Dedifferentiated amniotic fluid mesenchymal stem cell (primary cell): ENCODE measurements around the gene ARHGDIB.

Experiments used
- DNase-seq: peaks from one replicate; pipeline ENCODE4 v3.0.0-alpha.2; 2016; ENCODE audit errors: extremely low spot score

Gene ARHGDIB

DNA sequence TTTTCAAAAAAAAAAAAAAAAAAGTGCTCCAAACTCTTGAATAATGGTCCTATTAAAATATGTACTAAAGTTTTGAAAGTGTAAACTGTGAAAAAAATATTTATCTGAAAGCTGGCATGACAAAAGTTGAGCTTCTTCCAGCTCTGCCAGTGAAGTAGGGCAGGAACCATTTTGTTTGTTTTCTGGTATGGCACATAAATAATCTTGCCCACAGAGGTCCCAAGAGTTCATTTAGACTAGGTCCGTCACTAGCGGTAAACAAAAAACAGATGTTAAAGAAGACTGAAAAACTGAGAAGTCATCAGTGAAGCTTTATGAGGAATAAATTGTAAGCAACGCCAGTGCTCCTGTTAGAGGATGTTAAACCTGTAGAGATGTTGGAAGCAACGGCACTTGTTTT lies 30.0 kb downstream of the ARHGDIB start:
- no peak for DNase-seq

DNA sequence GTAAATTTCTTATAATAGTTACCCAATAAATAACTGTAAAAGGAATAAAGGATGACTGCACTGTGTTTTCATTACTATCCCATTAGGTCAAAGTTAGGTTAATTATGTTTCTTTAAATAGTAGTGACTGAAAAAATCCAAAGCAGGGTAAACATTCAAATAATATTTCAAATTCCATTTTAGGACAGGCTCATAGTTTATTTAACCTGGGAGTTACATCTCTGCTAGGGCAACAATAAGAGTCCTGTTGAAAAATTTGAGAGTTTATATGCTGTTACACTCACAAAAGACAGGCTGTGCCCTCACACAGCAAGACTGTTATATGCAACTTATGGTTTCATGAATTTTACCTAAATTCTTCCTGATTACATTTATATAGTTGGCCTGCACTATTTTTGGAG lies 31.1 kb downstream of the ARHGDIB start:
- DNase-seq, result no peak

DNA sequence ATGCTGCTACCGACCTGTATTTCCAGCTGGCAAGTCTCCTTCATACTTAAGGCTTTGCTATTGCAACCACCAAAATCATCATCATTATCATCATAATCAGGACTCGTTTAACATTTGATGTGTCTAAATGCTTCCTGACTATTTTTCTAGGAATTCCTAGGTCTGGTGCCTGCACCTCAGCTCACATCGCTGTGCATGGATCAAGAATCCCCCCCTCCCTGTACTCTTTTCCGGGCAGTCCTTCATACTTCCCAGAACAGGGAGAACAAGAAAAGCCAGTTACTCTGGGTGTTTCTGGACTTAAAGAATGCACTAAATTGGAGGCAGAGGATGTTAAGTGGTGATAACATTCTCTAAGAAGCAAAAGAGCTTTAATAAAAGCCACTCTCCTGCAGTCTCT lies 32.5 kb downstream of the ARHGDIB start:
- DNase-seq, result no peak

DNA sequence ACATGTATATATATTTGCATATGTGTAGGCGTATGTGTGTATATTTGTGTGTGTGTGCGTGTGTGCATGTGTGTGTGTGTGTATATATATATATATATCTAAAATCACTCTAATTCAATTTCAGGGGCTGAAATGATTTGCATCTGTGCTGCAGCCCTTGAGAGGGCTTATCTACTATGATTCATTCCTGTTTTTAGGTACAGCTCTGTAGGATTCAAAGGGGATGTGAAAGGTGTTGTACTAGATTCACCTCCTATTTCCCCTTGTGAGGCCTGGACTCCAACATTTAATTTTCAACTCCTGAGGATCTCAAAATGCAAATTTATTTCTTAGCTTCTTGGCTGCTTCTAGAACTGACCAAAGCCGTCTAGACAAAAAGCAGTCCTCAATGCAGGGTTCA lies 34.1 kb downstream of the ARHGDIB start:
- DNase-seq, result no peak

DNA sequence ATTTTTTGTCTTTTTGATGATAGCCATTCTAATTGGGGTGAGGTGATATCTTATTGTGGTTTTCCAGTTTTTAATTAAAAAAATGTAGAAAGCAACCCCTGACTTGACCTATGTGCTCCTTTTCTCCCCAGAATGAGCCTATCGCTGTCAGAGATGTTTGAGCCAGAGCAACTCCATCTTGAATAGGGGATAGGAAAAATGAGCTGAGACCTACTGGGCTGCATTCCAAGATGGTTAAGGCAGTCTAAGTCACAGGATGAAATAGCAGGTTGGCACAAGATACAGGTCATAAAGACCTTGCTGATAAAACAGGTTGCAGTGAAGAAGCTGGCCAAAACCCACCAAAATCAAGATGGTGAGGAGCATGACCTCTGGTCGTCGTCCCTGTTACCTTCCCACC lies 36.9 kb downstream of the ARHGDIB start:
- DNase-seq, result no peak

DNA sequence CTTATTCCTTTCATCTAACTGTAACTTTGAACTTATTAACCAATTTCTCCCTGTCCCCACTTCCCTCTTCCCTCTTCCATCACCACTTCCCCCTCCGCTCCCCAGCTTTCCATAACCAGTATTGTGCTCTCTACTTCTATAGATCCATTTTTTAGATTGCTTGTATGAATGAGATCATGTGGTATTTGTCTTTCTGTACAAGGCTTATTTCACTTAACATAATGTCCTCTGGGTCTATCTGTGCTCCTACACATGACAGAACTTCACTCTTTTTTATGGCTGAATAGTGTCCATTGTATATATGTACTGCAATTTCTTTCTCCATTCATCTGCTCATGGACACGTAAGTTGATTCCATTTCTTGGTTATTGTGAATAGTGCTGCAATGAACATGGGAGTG lies 37.5 kb downstream of the ARHGDIB start:
- DNase-seq, result no peak

DNA sequence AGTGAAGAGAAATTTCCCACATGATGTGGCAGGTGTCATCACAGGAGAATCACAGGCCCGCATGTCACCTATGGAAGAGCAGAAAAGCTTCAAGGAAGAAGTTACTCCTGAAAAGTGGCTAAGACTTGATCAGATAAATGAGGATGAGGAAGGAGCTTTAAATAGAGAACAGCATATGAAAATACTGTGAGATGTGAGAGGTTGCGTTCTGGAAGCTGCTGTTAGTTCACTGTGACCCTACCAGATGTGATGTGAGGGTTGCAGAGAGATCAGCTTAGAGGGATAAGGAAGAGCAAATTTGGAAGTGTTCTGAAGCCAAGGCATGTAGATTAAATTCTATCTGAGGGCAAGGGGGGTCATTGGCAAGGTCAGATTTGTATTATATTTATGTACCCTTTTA lies 40.2 kb downstream of the ARHGDIB start:
- no peak for DNase-seq

DNA sequence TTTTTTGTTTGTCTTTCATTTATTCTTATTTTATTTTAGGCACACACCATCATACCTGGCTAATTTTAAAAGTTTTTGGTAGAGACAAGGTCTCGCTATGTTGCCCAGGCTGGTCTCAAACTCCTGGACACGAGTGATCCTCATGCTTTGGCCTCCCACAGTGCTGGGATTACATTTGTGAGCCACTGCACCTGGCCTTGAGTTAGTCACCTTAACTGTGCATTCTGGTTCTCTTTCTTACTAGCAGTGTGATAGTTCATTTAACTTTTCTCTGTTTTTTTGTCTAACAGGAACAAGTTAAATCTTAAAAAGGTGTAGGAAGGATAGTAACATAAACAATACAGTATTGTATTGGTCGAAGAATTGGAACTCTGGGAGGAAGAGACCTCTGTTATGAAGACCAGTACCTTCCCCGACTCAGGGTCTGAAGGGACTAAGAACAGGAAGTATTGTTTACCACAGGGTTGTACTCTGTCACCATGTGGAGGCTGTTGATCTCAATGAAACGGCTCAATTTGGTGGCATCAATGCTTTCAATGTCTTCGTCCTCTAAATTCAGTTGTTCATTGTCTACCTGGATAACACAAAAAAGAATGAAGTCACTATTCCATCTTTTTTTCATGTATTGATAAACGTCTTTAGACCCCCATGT lies 40.8 kb downstream of the ARHGDIB start:
- DNase-seq, result no peak

DNA sequence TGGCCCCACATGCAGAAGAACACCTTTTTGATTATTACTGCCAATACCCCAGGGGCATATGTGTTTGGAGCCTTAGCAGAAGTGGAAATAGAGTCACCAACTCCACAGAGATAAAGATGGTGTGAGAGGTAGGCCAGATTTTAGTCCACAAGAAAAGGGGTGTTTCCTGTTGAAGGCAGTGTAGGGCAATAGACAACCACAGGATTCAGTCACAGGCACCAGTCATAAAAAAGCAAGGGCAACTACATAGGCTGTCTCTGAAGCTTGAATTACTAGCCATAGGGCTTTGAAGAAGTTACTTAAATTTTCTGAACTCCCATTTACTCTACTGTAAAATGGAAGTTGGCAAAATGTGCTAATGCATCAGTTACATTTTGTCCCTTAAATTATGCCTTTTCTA lies 41.9 kb downstream of the ARHGDIB start:
- DNase-seq, result no peak

DNA sequence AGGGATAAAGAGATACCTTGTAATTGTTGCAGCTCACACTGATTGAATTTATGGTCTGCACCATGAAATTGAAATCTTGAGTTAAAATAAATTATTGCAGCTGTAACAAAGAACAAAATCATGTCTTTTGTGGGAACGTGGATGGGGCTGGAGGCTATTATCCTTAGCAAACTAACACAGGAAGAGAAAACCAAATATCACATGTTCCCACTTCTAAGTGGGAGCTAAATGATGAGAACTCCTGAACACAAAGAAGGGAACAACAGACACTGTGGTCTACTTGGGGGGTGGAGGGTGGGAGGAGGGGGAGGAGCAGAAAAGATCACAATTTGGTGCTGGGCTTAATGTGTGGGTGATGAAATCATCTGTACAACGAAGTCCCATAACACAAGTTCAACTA lies 45.7 kb downstream of the ARHGDIB start:
- DNase-seq, result no peak

DNA sequence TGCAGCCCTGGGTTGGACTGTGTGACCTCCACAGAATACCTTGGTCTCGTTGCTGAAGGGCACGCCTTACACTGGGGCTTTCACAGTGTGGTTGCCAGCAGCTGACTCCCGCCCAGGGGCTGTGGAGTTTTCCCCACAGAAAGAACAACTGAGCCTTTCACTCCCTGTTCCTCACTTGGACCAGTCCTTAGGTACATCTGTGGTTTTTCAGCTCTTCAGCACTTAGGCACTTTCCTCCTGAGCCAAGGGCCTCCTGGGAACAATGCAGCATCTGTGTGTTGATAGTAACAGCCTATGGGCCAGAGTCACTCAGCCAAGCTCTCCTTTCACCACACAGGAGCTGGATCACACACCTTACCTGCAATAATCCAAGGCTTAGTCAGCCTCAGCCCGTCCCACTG lies 48.0 kb downstream of the ARHGDIB start:
- no peak for DNase-seq

DNA sequence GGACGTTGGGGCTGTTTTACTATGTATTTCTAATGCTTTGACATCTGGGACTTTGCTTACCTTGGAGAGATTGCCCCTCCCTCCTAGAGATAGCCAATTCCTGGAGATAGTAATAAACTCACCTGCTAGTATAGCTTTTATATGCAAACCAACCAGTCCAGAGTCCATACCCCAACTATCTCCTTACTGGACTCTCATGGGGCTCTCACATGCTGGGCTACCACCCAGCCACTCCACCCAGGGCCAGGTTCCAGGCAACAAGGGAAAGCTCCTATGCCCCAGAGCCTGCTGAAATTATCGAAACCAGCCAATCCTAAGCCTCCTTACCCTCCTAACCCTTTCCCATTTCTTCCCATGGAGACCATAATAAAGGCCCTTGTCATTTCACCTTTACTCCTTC lies 50.3 kb downstream of the ARHGDIB start:
- DNase-seq, result no peak

DNA sequence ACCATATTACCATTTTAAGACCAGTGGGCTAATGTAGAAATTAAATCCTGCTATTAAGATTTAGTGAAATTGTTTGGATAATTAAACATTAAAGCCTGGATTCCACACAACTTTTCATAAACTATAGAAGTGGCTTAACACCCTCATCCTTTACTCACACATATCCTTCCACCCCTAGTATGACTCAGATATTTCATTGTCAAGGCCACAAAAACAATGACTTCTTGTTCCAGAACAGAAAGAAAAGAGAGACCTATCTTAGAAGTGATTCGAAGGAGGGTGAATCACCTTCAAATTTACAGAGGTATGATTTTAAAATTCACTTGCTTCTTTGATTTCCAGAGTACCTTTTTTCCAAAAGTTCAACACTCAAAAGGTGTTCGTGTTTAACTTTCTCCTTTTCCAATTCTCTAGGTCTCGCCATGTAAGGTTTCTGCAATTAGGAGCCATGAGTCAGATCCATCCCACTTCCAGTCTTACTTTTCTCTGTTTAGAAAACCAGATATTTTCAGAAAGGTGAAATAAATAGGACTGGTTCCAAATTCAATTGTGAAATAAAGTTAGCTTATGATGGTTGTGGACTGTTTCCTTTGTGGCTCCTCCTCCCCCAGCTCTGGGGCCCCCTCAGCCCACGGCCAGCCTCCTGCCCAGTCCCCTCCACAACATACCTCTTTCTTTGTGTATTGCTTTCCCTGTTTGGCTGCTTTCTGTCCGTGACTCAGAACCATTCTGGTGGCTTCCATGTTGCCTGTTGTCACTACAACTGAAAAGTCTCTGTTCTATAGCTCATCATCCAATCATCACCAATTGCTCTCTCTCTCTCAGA lies 51.1 kb downstream of the ARHGDIB start:
- no peak for DNase-seq

DNA sequence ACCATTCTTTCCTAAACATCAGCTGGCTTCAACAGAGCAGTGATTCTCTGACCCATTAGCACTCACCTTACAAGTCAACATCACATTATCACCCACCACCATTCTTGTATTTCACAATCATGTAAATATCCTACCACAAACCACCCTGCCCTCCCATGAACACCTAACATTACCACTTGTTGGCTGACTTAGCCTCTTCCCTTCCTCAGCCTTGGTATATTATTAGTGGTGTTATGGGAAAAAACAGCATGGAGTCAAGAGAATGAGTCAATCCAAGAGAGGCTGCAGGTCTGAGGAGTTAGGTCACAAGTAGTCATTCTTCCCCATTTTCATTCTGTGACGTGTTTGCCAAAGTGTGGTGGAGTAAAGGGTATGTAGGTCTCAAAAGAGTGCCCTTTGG lies 53.4 kb downstream of the ARHGDIB start:
- no peak for DNase-seq

DNA sequence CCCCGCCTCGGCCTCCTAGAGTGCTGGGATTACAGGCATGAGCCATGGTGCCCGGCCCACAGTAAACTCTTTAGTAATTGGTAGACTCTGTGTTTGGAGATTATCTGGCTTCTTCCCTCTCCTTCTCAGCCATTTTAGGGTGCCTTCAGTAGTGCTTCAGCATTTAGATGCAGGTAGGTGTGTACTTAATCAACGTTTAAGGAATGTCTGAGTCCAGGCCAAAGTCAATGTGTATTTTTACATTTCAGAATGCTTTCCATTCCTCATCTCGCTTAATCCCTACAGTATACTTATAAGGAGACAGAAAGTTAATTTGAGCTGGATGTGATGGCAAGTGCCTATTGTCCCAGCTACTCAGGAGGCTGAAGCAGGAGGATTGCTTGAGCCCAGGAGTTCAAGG lies 55.3 kb downstream of the ARHGDIB start:
- no peak for DNase-seq

DNA sequence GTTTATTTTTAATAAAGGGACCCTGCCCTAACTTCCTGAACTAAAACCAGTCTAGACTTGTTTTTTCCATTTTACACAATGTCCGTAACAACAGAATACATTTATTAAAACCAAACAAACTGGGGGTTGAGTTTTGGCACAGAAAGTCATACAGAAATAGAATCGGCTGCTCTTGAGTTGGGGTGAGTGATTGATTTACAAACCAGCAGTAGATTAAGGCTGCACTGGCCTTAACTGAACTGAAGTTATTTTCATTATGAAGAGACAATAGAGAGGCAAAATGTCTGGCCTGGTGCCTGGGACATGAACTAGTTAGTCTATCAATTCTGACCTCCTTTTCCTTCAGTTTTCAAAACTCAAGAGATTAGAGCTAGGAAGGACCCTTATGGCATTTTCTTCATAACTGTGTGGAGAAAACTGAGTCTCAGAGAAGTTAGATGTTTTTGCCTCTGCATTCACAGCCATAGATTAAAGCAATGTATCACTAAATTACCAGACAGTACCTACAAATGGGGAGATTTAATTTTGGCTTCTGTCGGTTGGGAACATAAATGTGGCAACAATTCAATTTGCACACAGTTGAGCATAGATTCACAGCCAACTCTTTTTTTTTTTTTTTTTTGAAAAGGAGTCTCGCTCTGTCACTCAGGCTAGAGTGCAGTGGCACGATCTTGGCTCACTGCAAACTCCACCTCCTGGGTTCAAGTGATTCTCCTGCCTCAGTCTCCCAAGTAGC lies 56.0 kb downstream of the ARHGDIB start:
- DNase-seq, result no peak

DNA sequence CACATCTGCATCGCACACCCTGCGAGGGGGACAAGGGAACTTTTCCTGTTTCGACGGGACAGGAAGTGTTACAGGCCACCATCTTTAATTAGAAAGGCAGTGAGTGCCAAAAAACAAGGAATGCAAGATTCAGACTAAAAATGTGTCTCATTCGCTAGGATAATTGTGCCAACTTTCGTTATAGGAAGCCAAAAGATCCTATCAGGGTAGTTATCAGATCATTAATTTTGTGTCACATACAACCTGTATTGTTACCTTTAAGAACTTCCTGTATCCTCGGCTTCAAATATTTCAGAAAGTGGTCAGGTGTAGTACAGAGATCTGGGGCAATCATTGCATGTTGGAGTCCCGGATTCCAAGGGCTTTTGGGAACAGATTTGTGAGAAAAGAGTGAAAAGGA lies 56.5 kb downstream of the ARHGDIB start:
- no peak for DNase-seq

DNA sequence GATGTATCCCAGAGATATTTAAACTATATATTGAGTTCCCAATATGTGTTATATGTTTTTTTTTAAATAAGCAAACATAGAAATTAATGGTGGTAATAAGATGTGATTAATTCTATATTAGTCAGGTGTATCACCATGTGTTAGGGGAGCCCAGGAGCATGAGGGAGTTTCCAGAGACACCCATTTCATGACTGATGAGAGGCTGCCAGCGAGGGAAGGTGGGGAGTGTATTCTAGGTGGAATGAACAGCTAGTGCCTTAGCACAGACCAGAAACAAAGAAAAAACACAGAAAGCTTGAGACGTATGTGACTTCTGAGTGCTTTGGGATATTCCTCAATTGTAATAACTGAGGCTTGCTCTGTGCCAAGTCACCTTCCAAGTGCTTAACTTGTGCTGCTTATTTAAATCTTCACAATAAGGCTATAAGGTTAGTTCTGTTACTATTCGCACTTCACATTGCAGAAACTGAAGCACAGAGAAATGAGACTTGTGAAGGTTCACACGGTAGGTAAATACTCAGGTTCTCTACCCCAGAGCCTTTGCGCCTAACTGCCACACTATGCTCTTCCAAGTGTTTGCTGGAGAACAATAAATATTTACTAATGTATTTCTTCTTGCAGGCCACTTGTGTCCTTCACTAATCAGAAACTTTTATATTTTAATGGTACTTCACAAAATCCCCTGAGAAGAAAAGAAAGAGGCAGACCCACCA lies 57.9 kb downstream of the ARHGDIB start:
- no peak for DNase-seq

DNA sequence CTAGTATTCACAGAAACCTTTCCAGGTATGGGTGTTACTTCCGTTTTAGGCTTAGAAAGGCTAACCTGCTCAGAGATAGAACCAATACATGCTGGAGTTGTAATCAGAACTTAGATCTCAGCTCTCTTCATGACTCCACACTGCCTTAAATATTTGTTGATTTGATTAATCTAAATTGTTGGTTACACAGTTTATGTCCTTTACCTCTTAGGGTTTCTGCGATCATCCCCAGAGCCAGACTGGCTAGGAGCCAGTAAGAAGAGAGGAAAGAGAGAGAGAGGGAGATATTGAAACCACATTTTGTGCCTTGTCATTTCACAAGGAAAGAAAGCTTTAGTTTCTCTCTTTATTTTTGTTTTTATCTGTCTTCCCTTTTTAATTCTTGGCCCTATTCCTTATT lies 58.9 kb downstream of the ARHGDIB start:
- no peak for DNase-seq

DNA sequence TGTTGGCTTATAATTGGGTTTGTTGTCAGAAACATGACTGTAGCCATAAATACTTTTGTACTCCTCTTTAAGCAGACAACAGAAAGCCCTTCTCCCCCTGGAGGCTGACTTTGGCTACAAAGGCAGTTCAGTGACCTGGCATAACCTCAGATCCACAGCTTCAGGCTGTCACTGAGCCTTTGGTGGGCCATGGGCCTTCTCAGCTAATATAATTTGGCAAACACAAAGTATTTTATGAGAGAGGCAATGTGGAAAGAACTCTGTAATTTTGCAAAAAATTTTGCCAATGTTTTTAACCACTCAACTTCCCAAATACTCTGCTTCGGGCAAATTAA lies 60.2 kb downstream of the ARHGDIB start:
- DNase-seq, result no peak

DNA sequence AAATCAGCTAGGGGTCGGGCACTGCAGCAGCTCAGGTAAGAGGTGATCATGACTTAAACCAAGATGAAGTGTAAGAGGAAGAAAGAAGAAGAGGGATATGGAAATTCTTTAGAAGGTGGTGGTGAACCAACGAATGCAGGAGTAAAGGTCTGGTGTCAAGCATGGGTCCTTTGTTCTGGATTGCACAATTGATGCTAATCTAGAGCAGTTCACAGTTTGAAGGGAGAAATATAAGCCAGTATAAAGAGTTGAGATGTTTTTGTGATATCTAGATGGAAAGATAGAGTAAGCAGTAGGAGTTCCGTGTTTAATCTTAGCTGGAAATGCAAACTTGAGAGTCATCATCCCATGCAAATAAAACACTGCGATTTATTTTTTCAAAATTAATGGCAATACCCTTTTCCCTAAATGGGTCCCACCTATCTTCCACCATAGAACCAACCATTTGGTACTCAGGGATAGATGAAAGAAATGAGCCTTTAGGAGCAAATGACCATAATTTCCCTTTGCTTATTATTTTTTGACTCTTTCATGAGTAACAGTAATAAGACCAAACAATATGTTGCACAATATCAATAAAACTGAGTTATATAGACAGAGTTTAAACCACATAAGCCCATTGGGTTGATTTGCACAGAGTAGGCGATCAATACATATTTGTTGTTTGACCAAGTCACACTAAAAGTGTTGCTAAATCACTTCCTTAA lies 60.7 kb downstream of the ARHGDIB start:
- no peak for DNase-seq
